Gastroesophageal sphincter (tissue), 3 donors: ENCODE results near the gene PRMT9.

ENCODE experiments used
- POLR2A ChIP-seq, 2 donors: fragments of 450-650 bp; IDR thresholded peaks; one replicate each; pipeline ENCODE4 v1.6.1; 2017; ENCODE audit warnings: antibody characterized with exemption in 2 of 2, mild to moderate bottlenecking in 2 of 2, moderate library complexity in 1 of 2
- POLR2AphosphoS5 ChIP-seq: sonication (generic); formaldehyde crosslinking; IDR thresholded peaks from one replicate; pipeline ENCODE4 v1.6.1; 2017; ENCODE audit warnings: antibody characterized with exemption
- TF ChIP-seq, protein P1 (sequence below), 4 experiments: fragments of 200-600 bp in 2 of 4; fragments of 450-650 bp in 2 of 4; sonication (generic) in 1 of 4; IDR thresholded peaks; one replicate each; pipeline ENCODE4 v1.5.1; 2017 to 2019; ENCODE audit warnings: antibody characterized with exemption in 4 of 4, mild to moderate bottlenecking in 2 of 4, moderate library complexity in 2 of 4

DNA sequence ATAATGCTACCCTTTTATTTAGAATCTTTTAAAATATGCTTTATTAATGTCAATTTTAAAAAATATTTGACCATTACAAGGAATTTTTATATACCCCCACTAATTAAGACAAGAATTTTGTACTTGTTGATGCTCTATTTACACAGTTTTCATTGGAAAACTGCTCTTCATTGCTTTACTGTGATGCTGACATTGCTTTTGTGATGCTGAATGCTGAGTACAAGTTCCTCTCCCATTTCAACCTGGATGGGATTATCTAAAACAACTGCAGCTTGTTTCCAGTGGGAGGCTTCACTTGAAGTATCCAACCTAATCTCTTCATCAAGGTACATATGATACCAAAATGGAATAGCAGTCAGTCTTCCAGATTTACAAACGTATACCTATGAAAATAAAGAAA lies 45.6 kb downstream of the PRMT9 start:
- TF ChIP-seq POLR2A (IDR thresholded peaks at IDR 0.05) (no peak), POLR2AphosphoS5 (no peak)
- TF ChIP-seq, protein P1, sequence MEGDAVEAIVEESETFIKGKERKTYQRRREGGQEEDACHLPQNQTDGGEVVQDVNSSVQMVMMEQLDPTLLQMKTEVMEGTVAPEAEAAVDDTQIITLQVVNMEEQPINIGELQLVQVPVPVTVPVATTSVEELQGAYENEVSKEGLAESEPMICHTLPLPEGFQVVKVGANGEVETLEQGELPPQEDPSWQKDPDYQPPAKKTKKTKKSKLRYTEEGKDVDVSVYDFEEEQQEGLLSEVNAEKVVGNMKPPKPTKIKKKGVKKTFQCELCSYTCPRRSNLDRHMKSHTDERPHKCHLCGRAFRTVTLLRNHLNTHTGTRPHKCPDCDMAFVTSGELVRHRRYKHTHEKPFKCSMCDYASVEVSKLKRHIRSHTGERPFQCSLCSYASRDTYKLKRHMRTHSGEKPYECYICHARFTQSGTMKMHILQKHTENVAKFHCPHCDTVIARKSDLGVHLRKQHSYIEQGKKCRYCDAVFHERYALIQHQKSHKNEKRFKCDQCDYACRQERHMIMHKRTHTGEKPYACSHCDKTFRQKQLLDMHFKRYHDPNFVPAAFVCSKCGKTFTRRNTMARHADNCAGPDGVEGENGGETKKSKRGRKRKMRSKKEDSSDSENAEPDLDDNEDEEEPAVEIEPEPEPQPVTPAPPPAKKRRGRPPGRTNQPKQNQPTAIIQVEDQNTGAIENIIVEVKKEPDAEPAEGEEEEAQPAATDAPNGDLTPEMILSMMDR (IDR thresholded peaks at IDR 0.05), result no peak
